HG02852 (cell line): ENCODE data around the gene CD44.

Source experiments
- ATAC-seq: cut with Tn5 transposase; IDR thresholded peaks from one replicate; pipeline ENCODE4 v1.9.1; 2021; ENCODE audit warnings: mild to moderate bottlenecking, moderate library complexity; ENCODE audit not compliant: unreplicated experiment

The CD44 gene

GRCh38 chr11:35173011-35173511 is 34.1 kb downstream of the CD44 start:
- ATAC-seq: peak; percentile 57

GRCh38 chr11:35173616-35174566 is 34.9 kb downstream of the CD44 start:
- no peak for ATAC-seq

- no peak for ATAC-seq
Observed at GRCh38 chr11:35174666-35175065, 35.7 kb downstream of the CD44 start.

- no peak for ATAC-seq
Observed at GRCh38 chr11:35177370-35177769, 38.4 kb downstream of the CD44 start.

DNA sequence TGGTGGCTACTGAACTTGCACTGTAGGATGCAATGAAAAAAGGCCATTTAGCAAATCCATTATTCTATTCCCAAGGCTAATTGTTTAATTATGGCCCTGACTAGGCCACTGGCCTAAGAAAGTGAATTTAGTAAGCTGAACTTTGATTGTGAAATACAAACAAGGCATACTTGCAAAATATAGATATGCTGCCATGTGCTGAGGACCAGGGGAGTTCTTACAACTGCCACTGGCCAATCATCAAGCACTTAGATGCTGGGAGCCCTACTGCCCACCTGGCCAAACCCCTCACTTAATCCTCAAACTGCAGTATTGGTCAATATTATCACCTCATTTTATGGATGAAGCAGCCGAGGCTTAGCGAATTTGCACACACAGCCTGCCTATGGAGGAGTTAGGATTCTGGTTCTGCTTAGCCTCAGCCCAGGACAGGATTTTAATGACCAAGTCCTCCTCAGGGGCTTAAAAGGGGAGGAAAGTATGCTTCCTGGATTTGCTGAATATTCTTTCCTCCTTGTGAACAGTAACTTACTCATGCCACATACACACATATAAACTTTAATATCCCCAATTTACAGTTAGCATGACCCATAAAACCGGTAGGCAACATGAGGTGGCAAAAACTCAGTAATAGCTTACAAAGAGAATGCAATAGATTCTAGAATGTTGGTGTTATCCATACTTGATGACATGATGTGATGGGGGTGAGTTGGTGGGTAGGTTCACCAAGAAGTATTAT is 39.3 kb downstream of the CD44 start:
- ATAC-seq: no peak

DNA sequence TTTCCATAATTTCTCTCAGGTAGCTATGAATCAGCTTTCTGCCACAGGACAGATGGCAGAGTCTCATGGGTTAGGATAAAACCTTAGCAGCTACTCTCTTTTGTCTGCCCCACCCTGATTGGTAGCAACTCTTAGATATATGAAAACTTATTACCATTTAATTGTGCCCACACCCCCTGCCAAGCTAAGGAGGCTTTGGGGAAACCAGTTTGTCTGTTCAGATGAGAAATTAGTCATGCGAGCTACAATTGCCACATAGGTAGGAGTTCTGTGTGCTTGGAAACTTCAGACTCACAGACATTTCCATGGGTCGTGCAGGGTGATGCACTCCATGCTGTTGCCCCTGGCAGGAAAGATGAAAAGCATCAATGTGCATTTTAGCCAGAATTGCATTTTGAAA is 39.9 kb downstream of the CD44 start:
- ATAC-seq: no peak

DNA sequence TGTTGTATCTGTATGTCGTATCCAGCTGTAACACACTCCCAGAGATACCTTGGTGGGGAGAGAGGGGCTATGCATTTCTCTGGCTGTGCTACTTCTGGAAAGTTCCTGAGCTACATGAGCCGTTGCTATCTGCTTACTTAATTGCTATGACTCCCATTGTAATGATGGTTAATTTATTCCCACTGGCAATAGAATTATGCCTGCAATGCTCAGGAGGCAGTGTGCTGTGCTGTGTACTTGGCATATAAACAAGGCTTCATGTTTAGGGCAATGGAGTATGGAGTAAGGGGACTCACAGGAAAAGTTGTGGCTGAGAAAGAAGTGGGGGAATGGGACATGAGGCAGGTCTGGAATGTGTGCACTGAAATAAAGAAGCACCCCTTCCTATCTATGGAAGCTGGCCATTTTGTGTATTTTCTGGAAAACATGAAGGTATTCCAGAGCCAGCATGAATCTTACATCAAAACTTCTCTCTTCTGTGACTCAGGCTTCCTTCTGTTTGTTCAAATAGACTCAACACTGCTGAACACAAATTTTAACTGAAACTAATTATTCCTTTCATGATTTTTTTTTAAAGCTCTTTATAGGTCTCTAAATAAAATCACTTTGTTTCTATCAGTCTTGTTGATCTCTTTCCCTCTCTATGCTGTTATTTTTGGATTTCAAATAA is 40.6 kb downstream of the CD44 start:
- no peak for ATAC-seq

DNA sequence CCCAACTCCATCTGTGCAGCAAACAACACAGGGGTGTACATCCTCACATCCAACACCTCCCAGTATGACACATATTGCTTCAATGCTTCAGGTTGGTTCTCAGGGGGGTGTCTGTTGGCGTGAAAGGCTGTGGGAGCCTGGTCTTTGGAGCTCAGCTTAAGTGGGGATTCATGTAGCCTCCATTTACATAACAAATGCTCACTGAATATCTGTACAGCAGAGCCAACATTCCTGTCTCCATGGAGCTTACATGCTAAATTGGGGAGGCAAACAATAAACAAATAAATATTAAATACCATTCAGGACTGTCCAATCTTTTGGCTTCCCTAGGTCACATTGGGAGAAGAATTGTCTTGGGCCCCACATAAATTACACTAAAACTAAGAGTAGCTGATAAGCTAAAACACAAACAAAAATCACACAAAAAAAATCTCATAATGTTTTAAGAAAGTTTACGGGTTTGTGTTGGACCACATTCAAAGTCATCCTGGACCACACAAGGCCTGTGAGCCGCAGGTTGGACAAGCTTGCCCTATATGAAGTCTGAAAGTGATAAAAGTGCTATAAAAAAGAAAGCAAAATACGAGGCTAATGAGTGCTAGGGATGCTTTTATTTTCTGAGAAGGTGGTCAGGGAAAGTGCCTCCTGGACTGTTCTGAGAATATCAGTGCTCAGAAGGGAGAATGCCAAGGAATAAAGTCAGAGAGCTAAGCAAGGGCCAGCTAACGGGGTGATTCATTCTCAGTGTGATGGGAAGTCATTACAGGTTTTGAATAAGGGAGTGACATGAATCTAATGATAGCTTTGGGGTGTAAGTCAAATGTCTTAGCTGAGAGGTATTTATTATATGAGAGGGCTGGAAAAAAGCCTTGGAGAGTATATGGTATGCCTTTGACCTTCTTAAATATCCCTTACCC is 41.6 kb downstream of the CD44 start:
- no peak for ATAC-seq

GRCh38 chr11:35182317-35182939 is 43.5 kb downstream of the CD44 start:
- ATAC-seq: peak; percentile 66

- ATAC-seq: no peak
Observed at GRCh38 chr11:35183326-35183925, 44.5 kb downstream of the CD44 start.

DNA sequence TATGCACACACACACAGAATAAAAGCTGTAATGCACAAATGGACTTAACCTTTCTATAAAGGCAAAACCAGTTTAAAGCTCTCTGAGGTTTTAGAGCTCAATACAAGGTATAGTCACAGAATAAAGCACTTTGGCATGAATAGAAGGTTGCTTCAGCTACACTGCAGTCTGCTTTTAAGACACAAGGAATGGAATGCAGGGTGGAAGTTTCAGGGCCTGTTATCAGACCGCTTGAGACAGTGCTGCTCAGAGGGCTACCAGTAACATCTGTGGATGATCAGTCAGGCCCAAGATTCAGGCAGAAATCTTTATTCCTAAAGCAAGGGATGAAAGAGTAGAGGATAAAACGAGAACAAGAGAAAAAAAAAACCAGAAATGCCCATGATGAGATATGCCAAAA is 46.7 kb downstream of the CD44 start:
- ATAC-seq: no peak

GRCh38 chr11:35187996-35188395 is 49.0 kb downstream of the CD44 start:
- ATAC-seq: no peak

DNA sequence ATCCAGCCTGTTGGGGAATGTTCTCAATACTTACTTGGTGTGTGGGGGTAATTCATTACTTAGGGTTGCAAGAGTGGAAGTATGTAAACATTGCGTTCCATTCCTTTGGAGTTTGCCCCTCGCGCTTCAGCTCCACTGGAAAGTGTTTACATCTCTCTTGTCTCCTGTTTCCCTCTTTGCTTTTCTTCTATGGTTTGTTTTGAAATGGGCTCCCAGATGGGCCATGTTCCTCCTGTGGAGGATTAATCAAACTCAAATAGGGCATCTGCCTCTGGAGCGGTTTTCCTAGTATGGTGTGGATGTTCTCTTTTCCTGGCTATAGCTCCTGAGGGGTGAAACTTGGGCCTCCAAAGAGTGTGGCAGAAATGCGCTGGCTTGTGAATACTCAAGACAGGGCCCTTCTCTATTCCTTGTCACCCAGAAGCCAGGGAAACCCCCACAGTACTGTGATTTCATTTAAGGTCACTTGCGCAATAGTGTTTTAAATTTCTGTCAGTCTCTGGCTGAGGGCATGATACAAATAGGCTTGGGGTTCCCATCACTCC is 51.9 kb downstream of the CD44 start:
- no peak for ATAC-seq

- ATAC-seq: no peak
Observed at GRCh38 chr11:35192347-35192746, 53.4 kb downstream of the CD44 start.

- ATAC-seq: no peak
Observed at GRCh38 chr11:35193767-35194166, 54.8 kb downstream of the CD44 start.

DNA sequence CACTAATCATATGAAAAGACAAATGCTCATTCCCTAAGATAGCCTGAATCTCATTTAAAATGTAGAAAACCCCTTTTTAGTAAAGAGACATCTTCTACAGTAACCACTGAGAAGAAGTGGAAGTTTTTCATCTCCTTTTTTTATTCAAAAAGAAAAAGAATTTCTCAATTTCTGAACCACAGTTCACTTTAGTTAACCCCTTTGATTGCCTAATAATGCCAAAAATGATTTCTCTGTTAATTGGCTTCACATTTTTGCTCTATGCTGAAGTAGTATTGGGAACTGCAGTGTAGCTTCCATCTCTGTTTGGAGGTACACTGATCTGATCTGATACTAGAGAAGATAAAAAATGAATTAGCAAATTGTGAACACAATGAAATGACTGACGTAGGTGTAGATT is 58.3 kb downstream of the CD44 start:
- no peak for ATAC-seq

GRCh38 chr11:35200811-35201341 is 61.9 kb downstream of the CD44 start:
- no peak for ATAC-seq

GRCh38 chr11:35204614-35205013 is 65.6 kb downstream of the CD44 start:
- no peak for ATAC-seq

- no peak for ATAC-seq
Observed at GRCh38 chr11:35206616-35207015, 67.6 kb downstream of the CD44 start.
